Activated CD4-positive, alpha-beta T cell treated with anti-CD3 and anti-CD28 coated beads, Interleukin-2, amount 10 ng/mL, durations not matched to agents 24 days and 14 days (primary cell): ENCODE results near the gene SRPX2. TPM values are rescaled to one million over a fixed set of nuclear protein-coding genes. Genes with fewer than 3 reads are reported as not detected.

Experiments
- DNase-seq: peaks from one replicate; pipeline ENCODE4 v3.0.0; 2022
- H3K27ac Mint-ChIP-seq: one replicate; pipeline ENCODE4 v1.8.0; 2022; ENCODE audit warnings: mild to moderate bottlenecking, mixed read lengths
- H3K27me3 Mint-ChIP-seq: one replicate; pipeline ENCODE4 v1.8.0; 2022; ENCODE audit warnings: mixed read lengths
- H3K36me3 Mint-ChIP-seq: one replicate; pipeline ENCODE4 v1.8.0; 2022; ENCODE audit warnings: low read depth, mild to moderate bottlenecking, mixed read lengths
- H3K4me1 Mint-ChIP-seq: one replicate; pipeline ENCODE4 v1.8.0; 2021; ENCODE audit warnings: mixed read lengths
- H3K4me3 Mint-ChIP-seq: one replicate; pipeline ENCODE4 v1.8.0; 2022; ENCODE audit warnings: mild to moderate bottlenecking, moderate library complexity, mixed read lengths
- H3K9me3 Mint-ChIP-seq: one replicate; pipeline ENCODE4 v1.8.0; 2021; ENCODE audit warnings: mixed read lengths
- intact Hi-C: fragments of 100-400 bp; cut with micrococcal nuclease; formaldehyde crosslinking; loops from one replicate; pipeline ENCODE4 v1.15.1; 2023
- total RNA-seq: library from RNA; stranded (reverse); gene quantifications from 2 replicates; pipeline ENCODE4 v1.2.3, GENCODE V29; 2022

The SRPX2 gene, protein sequence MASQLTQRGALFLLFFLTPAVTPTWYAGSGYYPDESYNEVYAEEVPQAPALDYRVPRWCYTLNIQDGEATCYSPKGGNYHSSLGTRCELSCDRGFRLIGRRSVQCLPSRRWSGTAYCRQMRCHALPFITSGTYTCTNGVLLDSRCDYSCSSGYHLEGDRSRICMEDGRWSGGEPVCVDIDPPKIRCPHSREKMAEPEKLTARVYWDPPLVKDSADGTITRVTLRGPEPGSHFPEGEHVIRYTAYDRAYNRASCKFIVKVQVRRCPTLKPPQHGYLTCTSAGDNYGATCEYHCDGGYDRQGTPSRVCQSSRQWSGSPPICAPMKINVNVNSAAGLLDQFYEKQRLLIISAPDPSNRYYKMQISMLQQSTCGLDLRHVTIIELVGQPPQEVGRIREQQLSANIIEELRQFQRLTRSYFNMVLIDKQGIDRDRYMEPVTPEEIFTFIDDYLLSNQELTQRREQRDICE
- total RNA-seq: not detected in 2 replicates

DNA sequence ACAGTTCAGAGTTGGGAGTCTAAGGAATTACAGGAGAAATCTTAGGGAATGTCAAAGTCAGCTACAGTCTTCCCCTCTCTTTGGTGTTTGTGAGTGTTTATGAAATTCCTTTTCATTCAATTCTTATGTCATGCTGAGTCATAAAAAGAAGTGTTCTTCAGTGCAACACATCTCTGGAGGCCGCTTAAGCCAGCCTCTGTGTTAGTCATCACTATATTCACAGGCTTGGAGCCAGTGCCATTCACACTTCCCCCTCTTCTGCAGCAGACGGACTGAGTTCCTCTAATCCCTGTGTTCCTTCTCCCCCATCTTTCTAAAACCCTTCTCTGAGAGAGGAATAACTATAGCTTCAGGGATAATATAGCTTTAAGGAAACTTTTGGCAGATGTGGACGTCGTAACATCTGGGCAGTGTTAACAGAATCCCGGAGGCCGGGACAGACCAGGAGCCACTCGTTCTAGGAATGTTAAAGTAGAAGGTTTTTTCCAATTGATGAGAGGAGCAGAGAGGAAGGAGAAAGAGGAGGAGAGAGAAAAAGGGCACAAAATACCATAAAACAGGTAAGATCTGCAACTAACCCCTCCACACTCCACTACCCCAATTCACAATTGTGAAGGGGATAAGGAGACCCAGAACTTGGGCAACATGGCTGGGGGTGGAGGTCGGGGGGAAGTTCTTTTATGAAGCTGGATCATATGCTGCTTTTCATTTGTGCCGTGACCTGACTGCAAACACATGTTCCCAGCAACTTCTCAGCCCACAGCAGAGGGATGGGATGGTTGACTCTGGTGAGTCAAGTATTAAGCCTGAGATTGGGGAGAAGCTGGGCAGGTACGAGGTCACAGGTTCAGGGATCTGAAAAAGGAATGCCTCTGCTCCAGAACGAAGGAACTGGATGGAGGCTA lies at the start of gene SRPX2:
TSS of gene SRPX2 (plus strand) at position 244 of the 905 bp plus-strand sequence. CDS start 2,124 bp downstream, outside the sequence.
- H3K27ac Mint-ChIP-seq: no peak within 1 kb of the TSS
- peaks cover 5% of the 10 kb centered on the region for H3K27me3 Mint-ChIP-seq
- intact Hi-C loops: no loop called here
- no peak for DNase-seq
- H3K9me3 Mint-ChIP-seq: no peaks in the 10 kb centered on the region
- H3K4me3 Mint-ChIP-seq: no peak within 1 kb of the TSS
- H3K4me1 Mint-ChIP-seq: no peaks in the 10 kb centered on the region
- no peaks in the 10 kb centered on the region for H3K36me3 Mint-ChIP-seq

DNA sequence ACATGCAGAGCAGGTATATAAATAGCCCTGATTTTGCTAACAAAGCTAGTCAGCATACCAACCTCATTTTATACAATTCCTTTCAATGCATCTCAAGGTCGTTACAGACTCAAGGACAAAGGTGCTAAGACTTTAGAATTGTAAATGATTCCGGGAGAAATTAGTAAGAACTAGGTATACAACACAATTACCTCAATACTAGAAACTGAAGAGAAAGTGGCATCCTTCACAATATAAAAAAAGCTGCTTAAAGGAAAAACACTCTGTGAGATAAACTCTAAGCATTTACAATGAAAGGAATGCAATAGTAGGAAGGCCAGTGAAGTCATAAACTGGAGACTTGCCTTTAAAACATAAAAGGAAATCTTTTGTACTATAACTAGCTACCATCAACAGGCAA lies 47.4 kb upstream of the SRPX2 start:
- Mint-ChIP-seq H3K27me3 (no peaks in the 10 kb centered on the region), H3K27ac (no peak overlapping the region), H3K4me3 (no peak overlapping the region), H3K9me3 (no peaks in the 10 kb centered on the region), H3K36me3 (no peaks in the 10 kb centered on the region), H3K4me1 (no peaks in the 10 kb centered on the region)
- no peak for DNase-seq
- intact Hi-C loops: no loop called here

DNA sequence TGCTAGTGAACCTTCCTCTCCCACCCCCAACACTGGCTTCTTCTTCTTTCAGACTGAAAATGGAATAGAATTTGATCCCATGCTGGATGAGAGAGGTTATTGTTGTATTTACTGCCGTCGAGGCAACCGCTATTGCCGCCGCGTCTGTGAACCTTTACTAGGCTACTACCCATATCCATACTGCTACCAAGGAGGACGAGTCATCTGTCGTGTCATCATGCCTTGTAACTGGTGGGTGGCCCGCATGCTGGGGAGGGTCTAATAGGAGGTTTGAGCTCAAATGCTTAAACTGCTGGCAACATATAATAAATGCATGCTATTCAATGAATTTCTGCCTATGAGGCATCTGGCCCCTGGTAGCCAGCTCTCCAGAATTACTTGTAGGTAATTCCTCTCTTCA lies 44.5 kb upstream of the SRPX2 start:
- Mint-ChIP-seq H3K36me3 (no peaks in the 10 kb centered on the region), H3K4me1 (no peaks in the 10 kb centered on the region), H3K4me3 (no peak overlapping the region), H3K9me3 (no peaks in the 10 kb centered on the region), H3K27me3 (no peaks in the 10 kb centered on the region), H3K27ac (no peak overlapping the region)
- no peak for DNase-seq
- intact Hi-C loops: no loop called here

DNA sequence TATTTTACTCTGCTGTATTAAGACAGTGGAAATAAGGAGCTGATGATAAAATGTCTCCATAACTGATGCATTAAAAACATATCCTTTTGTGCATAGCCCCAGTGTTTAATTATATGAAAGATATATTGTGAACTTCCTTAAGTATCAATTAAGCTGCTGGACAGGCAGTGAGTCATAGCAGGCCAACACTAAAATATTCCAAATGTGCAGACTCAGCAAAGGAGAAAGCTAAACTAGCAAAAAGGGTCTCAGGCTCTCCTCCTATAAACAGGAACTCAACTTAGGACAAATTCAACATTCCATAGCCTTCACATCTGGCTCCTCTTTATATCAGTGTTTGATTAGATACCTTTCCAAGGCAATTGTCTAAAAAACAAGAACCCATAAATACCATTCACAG lies 43.7 kb upstream of the SRPX2 start:
- H3K4me3 Mint-ChIP-seq: no peak overlapping the region
- no peaks in the 10 kb centered on the region for H3K4me1 Mint-ChIP-seq
- no peaks in the 10 kb centered on the region for H3K36me3 Mint-ChIP-seq
- no peaks in the 10 kb centered on the region for H3K9me3 Mint-ChIP-seq
- intact Hi-C loops: no loop called here
- DNase-seq: no peak
- no peaks in the 10 kb centered on the region for H3K27me3 Mint-ChIP-seq
- H3K27ac Mint-ChIP-seq: no peak overlapping the region

DNA sequence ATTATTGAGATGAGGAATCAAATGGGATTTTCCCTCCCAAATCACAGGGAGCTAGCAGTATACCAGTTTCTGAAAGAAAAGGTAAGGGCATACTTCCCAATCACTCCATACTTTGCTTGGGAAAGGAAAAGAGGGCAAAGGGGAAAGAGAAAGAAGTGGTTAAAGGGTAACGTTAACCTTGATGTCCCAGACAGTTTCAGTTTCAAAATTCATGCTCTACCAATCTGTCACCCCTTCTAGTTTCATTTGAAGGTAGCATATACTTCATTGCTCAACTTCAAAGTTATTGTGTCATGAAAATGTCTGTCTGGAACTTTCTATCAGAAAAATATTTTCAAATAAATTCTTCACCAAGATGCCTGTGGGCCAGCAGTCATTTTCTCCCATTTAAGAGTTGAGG lies 43.2 kb upstream of the SRPX2 start:
- Mint-ChIP-seq H3K4me3 (no peak overlapping the region), H3K27me3 (no peaks in the 10 kb centered on the region), H3K9me3 (no peaks in the 10 kb centered on the region), H3K36me3 (no peaks in the 10 kb centered on the region), H3K4me1 (no peaks in the 10 kb centered on the region), H3K27ac (no peak overlapping the region)
- intact Hi-C loops: no loop called here
- DNase-seq: no peak

DNA sequence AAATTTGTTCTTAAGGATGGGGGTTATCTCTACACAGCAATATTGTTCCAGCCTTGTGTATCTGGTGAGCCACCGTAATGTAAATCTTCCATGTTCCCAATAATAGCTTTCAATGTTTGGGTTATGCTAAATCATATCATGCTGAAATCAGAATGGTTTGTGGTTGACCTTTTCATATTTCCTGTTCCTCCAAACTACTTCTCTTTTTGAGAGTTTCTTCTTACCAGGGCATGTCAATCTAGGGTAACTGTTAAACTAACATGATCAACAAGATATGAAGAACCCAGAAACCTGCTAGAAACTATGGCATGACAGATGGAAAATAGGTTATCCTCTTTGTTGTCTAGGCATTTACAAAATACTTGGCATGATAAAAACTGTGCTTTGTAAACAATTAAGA lies 37.2 kb upstream of the SRPX2 start:
- H3K36me3 Mint-ChIP-seq: no peaks in the 10 kb centered on the region
- no peaks in the 10 kb centered on the region for H3K9me3 Mint-ChIP-seq
- no peak overlapping the region for H3K27ac Mint-ChIP-seq
- H3K27me3 Mint-ChIP-seq: no peaks in the 10 kb centered on the region
- no peak for DNase-seq
- no peak overlapping the region for H3K4me3 Mint-ChIP-seq
- intact Hi-C loops: no loop called here
- H3K4me1 Mint-ChIP-seq: peaks cover 3% of the 10 kb centered on the region

DNA sequence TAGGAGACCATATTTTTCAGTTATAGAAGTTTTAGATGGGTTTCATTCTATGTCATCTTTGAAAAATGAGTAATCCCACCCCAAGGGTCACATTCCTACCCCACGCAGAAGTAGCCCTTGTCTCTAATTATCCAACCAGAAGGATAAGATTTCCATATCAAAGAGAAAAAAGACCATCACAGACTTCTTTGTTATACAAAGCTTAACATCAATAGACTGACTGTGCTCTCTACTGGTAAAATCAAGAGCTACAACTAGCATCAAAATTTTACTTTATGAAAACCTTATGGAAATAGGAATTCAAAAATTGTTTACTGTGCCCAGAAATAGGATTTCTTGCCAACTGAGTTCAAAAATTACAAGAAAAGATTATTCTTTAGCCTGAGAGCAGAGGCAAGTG lies 34.4 kb upstream of the SRPX2 start:
- H3K27me3 Mint-ChIP-seq: no peaks in the 10 kb centered on the region
- peaks cover 3% of the 10 kb centered on the region for H3K4me1 Mint-ChIP-seq
- H3K27ac Mint-ChIP-seq: no peak overlapping the region
- H3K9me3 Mint-ChIP-seq: no peaks in the 10 kb centered on the region
- H3K4me3 Mint-ChIP-seq: no peak overlapping the region
- H3K36me3 Mint-ChIP-seq: no peaks in the 10 kb centered on the region
- DNase-seq: no peak
- intact Hi-C loops: no loop called here

DNA sequence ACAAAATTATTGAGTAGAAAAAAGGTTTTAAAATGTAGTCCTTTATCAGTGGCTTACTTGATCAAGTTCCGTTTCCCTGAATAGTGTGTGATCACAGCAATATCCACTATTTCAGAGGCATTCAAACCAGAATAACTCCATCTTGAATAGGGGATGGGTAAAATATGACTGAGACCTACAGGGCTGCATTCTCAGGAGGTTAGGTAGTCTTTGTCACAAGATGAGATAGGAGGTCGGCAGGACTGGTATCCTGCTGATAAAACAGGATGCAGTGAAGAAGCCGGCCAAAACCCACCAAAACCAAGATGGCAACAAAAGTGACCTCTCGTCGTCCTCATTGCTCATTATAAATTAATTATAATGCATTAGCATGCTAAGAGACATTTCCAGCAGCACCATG lies 32.0 kb upstream of the SRPX2 start:
- Mint-ChIP-seq H3K4me1 (no peaks in the 10 kb centered on the region), H3K36me3 (no peaks in the 10 kb centered on the region), H3K27ac (no peak overlapping the region), H3K27me3 (peaks cover 2% of the 10 kb centered on the region), H3K9me3 (no peaks in the 10 kb centered on the region), H3K4me3 (no peak overlapping the region)
- intact Hi-C loops: no loop called here
- DNase-seq: no peak

DNA sequence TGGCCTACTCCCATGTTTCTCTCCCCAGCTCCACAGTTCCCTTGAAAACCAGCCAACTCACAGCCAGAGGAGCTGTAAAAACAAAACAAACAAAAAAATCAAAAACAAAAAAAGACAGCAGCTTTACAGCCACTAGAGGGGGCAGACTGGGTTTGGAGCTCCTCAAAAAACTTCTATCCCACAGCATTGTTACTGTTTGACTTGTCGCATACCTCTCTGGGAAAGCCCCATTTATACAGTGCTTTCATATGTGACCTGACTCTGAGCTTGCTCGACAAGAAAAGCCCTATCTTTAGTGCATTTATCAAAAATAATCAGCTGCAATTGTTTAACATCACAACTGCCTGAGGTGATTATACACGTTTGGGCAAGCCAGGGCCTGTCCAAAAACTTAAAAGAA lies 29.0 kb upstream of the SRPX2 start:
- intact Hi-C loops: no loop called here
- H3K4me3 Mint-ChIP-seq: no peak overlapping the region
- DNase-seq: peak; percentile 52
- peaks cover 2% of the 10 kb centered on the region for H3K27me3 Mint-ChIP-seq
- H3K36me3 Mint-ChIP-seq: no peaks in the 10 kb centered on the region
- no peak overlapping the region for H3K27ac Mint-ChIP-seq
- H3K9me3 Mint-ChIP-seq: no peaks in the 10 kb centered on the region
- H3K4me1 Mint-ChIP-seq: no peaks in the 10 kb centered on the region

DNA sequence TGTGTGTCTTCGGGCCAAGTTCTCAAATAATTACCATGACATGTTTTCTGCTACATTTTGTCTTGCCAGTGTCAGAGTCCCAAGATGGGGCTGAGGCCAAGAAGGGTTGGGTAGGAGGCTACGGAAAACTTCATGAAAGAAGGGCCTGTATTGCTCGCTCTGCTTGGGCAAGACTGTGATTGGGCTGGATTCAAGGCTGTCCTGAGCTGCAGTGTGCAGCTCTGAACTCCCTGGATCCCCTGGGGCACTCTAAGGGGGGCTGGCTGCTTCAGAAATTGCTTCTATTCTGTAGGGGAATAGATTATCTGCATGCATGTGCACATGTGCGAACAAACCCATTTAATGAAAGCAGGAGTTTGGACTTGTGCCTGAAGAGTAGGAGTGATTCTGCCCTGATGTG lies 21.0 kb upstream of the SRPX2 start:
- Mint-ChIP-seq H3K27me3 (no peaks in the 10 kb centered on the region), H3K4me1 (peaks cover 7% of the 10 kb centered on the region), H3K9me3 (no peaks in the 10 kb centered on the region), H3K27ac (no peak overlapping the region), H3K36me3 (no peaks in the 10 kb centered on the region), H3K4me3 (no peak overlapping the region)
- intact Hi-C loops: no loop called here
- no peak for DNase-seq

DNA sequence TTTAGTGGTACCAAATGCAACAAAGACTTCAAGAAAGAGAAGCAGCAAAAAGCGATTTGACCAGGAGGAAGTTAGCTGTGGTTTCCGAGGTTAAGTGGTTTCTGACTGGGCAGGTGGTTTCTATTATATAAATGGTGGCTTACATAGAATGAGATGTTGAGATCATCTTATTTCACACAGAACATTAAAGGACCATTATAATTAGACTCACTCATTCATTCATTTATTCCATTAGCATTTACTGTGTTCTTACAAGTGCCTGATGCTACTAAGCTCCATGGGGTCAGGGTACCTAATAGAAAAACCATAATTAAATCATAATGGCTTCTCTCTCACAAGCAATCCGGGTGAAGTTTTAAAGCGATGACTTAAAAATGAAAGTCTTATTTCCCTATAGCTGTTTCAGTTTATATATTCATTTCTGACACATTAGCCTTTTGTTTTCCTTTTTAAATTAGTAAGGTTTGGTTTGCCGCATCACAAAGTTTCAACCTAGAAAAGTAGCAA lies 18.0 kb upstream of the SRPX2 start:
- no peak for DNase-seq
- no peak overlapping the region for H3K27ac Mint-ChIP-seq
- H3K36me3 Mint-ChIP-seq: no peaks in the 10 kb centered on the region
- no peak overlapping the region for H3K4me3 Mint-ChIP-seq
- intact Hi-C loops: no loop called here
- peaks cover 7% of the 10 kb centered on the region for H3K4me1 Mint-ChIP-seq
- H3K27me3 Mint-ChIP-seq: no peaks in the 10 kb centered on the region
- H3K9me3 Mint-ChIP-seq: no peaks in the 10 kb centered on the region

DNA sequence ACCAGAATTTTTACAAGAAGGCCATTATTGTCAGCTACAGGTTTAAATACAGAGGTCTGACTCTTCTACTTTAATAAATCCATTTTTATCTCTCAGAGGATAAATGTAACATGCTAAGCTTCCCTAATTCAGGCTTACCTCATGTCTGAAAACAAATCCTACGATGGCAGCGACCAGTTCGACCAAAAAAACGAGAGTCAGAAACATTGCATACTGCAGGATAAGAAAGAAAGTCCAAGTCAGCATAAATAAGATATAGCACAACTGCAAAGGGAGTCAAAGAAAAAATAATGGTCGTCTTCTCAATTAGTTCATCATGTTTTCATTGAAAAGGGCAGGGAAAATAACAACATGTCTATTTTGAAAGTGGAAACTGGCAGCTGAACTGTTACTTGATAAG lies 9.0 kb upstream of the SRPX2 start:
- H3K36me3 Mint-ChIP-seq: no peaks in the 10 kb centered on the region
- H3K4me3 Mint-ChIP-seq: no peak overlapping the region
- intact Hi-C loops: no loop called here
- H3K27me3 Mint-ChIP-seq: peaks cover 24% of the 10 kb centered on the region
- peaks cover 6% of the 10 kb centered on the region for H3K4me1 Mint-ChIP-seq
- H3K9me3 Mint-ChIP-seq: no peaks in the 10 kb centered on the region
- no peak overlapping the region for H3K27ac Mint-ChIP-seq
- DNase-seq: no peak

DNA sequence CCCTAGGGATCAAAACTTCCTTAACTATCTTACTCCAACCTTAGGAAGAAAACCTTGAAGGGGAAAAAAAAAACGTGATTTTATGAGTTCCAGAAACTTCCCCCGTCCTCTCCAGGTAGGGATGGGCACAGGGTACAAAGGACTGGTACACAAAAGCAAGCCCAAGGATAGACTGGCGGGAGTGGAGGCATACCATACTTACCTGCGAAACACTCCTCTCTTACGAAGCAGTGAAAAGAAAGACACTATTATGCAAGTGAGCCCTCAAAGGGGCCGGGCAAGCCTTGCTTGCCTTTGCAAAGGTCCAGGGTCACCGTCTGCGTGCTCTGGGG lies 8.0 kb upstream of the SRPX2 start:
- Mint-ChIP-seq H3K27ac (no peak overlapping the region), H3K27me3 (peaks cover 24% of the 10 kb centered on the region), H3K4me3 (no peak overlapping the region), H3K36me3 (no peaks in the 10 kb centered on the region), H3K9me3 (no peaks in the 10 kb centered on the region), H3K4me1 (peaks cover 6% of the 10 kb centered on the region)
- intact Hi-C loops: loop anchor here (2.0 kb wide), 1 partner anchor 123 kb away; no protein-coding TSS in a partner anchor
- DNase-seq: no peak
